ENCODE measurements around the gene SEC63. TPM values are rescaled to one million over a fixed set of nuclear protein-coding genes. Genes with fewer than 3 reads are reported as not detected.

SEC63 gene
- total RNA-seq, 4 donors from 2014 or later, result 9.3 to 25.4 (median 16.2) TPM

DNA sequence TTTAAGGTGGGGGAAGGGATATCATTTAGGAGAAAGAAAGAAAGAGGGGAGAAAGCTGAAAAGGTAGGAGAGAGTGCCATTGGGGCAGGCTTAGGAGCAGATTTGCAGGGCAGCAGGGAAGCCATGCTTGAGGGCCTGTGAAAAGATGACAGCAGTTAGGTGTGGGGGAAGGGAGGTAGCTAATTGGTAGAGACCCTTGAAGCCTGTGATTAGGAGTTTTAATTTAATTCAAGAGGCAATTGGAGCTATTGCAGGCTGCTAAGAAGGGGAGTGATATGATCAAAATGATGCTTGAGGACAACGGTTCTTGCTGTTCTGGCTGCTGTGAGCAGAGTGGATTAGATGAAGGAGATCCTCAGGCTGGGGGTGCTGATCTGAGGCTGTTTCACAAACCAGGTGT, 24.5 kb upstream of the SEC63 start:
- Histone ChIP-seq H3K4me3 (no peak overlapping the region), H3K36me3 (no peaks in the 10 kb centered on the region), H3K9me3 (no peaks in the 10 kb centered on the region), H3K27ac (no peak overlapping the region), H3K4me1 (no peaks in the 10 kb centered on the region), H3K27me3 (no peaks in the 10 kb centered on the region)
- WGBS, 2 donors, result 75 to 80% methylated on average over 1 of the region's 1 CpG
- TF ChIP-seq POLR2A (IDR thresholded peaks at IDR 0.05), result no peak
- TF ChIP-seq, protein P1, sequence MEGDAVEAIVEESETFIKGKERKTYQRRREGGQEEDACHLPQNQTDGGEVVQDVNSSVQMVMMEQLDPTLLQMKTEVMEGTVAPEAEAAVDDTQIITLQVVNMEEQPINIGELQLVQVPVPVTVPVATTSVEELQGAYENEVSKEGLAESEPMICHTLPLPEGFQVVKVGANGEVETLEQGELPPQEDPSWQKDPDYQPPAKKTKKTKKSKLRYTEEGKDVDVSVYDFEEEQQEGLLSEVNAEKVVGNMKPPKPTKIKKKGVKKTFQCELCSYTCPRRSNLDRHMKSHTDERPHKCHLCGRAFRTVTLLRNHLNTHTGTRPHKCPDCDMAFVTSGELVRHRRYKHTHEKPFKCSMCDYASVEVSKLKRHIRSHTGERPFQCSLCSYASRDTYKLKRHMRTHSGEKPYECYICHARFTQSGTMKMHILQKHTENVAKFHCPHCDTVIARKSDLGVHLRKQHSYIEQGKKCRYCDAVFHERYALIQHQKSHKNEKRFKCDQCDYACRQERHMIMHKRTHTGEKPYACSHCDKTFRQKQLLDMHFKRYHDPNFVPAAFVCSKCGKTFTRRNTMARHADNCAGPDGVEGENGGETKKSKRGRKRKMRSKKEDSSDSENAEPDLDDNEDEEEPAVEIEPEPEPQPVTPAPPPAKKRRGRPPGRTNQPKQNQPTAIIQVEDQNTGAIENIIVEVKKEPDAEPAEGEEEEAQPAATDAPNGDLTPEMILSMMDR (IDR thresholded peaks at IDR 0.05), result no peak
- intact Hi-C loops (cut with DNase I), result no loop called here
- no peak for DNase-seq

DNA sequence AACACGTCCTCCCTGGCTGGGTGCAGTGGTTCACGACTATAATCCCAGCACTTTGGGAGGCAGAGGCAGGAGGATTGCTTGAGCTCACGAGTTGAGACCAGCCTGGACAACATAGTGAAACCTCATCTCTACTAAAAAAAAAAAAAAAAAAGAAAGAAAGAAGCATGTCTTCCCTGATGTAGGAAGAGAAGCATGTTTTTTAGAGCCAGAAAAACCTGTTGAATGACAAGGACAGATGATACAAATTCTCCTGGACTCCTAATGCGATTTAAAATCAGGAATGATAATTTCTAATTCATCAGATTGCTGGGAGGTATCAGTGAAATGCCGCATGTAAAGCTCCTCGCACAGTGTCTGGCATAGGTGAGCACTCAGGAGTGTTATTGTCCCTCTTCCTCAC, 23.7 kb upstream of the SEC63 start:
- 55 to 61% methylated on average over 6 of the region's 6 CpGs for WGBS, 2 donors
- Histone ChIP-seq H3K4me1 (no peaks in the 10 kb centered on the region), H3K9me3 (no peaks in the 10 kb centered on the region), H3K27ac (no peak overlapping the region), H3K4me3 (no peak overlapping the region), H3K36me3 (no peaks in the 10 kb centered on the region), H3K27me3 (no peaks in the 10 kb centered on the region)
- intact Hi-C loops (cut with DNase I), result no loop called here
- no peak for DNase-seq
- no peak for TF ChIP-seq POLR2A (IDR thresholded peaks at IDR 0.05)
- TF ChIP-seq, protein P1 (IDR thresholded peaks at IDR 0.05), result no peak

DNA sequence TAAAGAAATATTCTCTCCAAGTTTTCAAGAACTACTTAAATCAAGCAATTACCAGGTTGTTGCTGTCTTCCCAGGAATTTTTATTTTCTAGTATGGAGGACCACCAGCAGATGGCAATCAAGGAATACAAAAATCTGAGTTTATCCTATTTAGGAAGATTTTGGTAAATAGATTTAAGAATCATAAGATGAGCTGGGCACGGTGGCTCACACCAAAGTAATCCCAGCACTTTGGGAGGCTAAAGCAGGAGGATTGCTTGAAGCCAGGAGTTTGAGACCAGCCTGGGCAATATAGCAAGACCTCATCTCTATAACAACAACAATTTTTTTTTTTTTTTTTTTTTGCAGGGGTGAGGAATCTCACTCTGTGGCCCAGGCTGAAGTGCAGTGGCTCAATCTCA, 19.3 kb upstream of the SEC63 start:
- H3K9me3 ChIP-seq, result no peaks in the 10 kb centered on the region
- TF ChIP-seq, protein P1 (IDR thresholded peaks at IDR 0.05), result peak in 4 of 6 experiments; percentile 23 to 41 (median 26)
- TF ChIP-seq POLR2A (IDR thresholded peaks at IDR 0.05), result no peak
- H3K36me3 ChIP-seq, result no peaks in the 10 kb centered on the region
- no peak for DNase-seq
- intact Hi-C loops (cut with DNase I), result loop anchor here (10.0 kb wide), 1 partner anchor 548 kb away; no protein-coding TSS in a partner anchor
- 9 to 13% methylated on average over 1 of the region's 1 CpG for WGBS, 2 donors
- H3K4me1 ChIP-seq, result peaks cover 0 to 11% (median 4%) of the 10 kb centered on the region in 3 donors
- no peaks in the 10 kb centered on the region for H3K27me3 ChIP-seq
- no peak overlapping the region for H3K27ac ChIP-seq
- H3K4me3 ChIP-seq, result no peak overlapping the region

DNA sequence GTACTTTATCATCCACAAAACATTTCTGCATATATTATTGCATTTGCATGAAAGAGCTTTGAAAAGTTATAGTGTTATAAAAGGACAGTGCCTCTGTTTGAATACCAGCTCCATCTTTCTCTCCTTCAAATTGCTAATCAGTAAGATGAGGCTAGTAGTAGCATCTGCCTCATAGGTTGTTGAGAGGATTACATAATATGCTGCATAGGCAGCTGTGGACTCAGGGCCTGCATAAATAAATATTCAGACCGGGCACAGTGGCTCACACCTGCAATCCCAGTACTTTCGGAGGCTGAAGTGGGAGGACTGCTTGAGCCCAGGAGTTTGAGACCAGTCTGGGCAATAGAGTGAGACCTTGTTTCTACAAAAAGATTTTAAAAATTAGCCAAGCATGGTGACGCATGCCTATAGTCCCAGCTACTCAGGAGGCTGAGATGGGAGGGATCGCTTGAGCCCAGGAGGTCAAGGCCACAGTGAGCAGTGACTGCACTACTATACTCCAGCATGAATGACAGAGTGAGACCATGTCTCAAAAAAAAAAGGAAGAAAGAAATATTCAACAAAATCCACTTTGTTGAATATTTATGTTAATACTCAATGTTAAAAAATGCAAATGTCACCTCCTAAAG, 18.3 kb upstream of the SEC63 start:
- TF ChIP-seq POLR2A (IDR thresholded peaks at IDR 0.05), result no peak
- TF ChIP-seq, protein P1 (IDR thresholded peaks at IDR 0.05), result no peak
- Histone ChIP-seq H3K4me3 (no peak overlapping the region), H3K27me3 (no peaks in the 10 kb centered on the region), H3K9me3 (no peaks in the 10 kb centered on the region), H3K27ac (no peak overlapping the region), H3K36me3 (no peaks in the 10 kb centered on the region), H3K4me1 (peaks cover 0 to 11% (median 4%) of the 10 kb centered on the region in 3 donors)
- intact Hi-C loops (cut with DNase I), result loop anchor here (10.0 kb wide), 1 partner anchor 549 kb away; no protein-coding TSS in a partner anchor
- DNase-seq, result no peak
- 84 to 87% methylated on average over 4 of the region's 4 CpGs for WGBS, 2 donors

DNA sequence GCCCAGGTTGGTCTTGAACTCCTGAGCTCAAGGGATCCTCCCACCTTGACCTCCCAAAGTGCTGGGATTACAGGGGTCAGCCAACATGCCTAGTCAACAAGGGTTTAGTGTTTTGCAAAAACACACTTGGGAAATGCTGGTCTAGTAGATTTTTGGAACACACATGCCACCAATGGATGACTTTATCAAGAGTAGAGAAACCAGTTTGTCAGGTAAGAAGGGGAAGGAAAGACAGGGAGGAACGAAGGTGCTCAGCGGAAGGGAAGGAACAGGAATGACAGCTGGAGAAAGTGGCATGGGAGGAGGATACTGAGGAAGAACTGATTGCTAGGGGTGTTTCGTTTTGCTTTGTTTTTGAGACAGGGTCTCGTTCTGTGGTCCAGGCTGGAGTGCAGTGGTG, 15.6 kb upstream of the SEC63 start:
- Histone ChIP-seq H3K27me3 (no peaks in the 10 kb centered on the region), H3K36me3 (no peaks in the 10 kb centered on the region), H3K27ac (no peak overlapping the region), H3K4me1 (peaks cover 0 to 11% (median 4%) of the 10 kb centered on the region in 3 donors), H3K4me3 (no peak overlapping the region), H3K9me3 (no peaks in the 10 kb centered on the region)
- no peak for DNase-seq
- intact Hi-C loops (cut with DNase I), result loop anchor here (10.0 kb wide), 1 partner anchor 551 kb away; no protein-coding TSS in a partner anchor
- 44% methylated on average over 4 of the region's 4 CpGs for WGBS, 2 donors
- no peak for TF ChIP-seq POLR2A (IDR thresholded peaks at IDR 0.05)
- TF ChIP-seq, protein P1 (IDR thresholded peaks at IDR 0.05), result no peak

Data from esophagus squamous epithelium (tissue), 5 donors.